Measurements from ENCODE around the gene PLK3.

DNA sequence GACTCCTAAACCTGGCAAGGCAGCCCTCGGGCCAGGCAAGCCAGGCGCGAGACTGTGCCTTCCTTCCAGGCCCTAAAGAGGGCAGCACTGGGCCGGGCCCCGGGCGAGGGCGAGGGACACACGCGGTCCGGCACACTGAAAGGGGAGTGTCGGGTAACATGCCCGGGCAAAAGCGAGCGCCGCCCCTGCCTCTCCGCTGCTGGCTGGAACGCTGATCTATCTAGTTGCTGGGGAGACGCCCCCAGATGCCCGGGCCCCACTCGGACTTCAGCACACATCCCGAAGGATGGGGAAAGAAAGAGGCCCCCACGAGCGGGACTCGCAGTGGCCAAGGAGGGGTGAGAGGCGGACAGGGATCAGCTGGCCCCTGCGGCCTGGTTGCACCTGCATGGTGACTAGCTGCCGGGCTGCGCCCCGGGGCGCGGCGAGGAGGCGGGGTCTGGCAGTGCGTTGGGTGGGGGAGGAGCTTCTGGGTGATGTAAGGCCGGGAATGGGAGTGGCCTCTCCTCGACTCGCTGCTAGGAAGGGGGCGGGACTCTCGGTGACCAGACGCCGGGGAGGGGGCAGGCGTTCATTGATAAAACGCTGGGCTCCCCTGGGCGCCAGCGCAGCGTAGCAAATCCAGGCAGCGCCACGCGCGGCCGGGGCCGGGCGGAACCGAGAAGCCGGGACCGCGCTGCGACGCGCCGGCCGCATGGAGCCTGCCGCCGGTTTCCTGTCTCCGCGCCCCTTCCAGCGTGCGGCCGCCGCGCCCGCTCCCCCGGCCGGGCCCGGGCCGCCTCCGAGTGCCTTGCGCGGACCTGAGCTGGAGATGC, at the start of gene PLK3:
- no peak for TF ChIP-seq CBX3 (IDR thresholded peaks at IDR 0.05; ENCODE audit: low read depth)
- peak; percentile 66; the same call in 1 of the 2 replicates for TF ChIP-seq ZFX (IDR thresholded peaks at IDR 0.05)
- TF ChIP-seq, protein P1, sequence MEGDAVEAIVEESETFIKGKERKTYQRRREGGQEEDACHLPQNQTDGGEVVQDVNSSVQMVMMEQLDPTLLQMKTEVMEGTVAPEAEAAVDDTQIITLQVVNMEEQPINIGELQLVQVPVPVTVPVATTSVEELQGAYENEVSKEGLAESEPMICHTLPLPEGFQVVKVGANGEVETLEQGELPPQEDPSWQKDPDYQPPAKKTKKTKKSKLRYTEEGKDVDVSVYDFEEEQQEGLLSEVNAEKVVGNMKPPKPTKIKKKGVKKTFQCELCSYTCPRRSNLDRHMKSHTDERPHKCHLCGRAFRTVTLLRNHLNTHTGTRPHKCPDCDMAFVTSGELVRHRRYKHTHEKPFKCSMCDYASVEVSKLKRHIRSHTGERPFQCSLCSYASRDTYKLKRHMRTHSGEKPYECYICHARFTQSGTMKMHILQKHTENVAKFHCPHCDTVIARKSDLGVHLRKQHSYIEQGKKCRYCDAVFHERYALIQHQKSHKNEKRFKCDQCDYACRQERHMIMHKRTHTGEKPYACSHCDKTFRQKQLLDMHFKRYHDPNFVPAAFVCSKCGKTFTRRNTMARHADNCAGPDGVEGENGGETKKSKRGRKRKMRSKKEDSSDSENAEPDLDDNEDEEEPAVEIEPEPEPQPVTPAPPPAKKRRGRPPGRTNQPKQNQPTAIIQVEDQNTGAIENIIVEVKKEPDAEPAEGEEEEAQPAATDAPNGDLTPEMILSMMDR (IDR thresholded peaks at IDR 0.05 in 2 of 3, conservative IDR thresholded peaks at IDR 0.05 in 1 of 3; ENCODE audit: borderline replicate concordance in 1 of 3, insufficient read depth in 1 of 3, low read depth in 2 of 3, low read length in 2 of 3), result peak in 2 of 3 experiments; percentile 81 to 91; a peak in 4 of 6 replicates
- no peak for TF ChIP-seq FOSL1 (IDR thresholded peaks at IDR 0.05; ENCODE audit: low read depth)
